ENCODE results near the gene AGMAT. TPM values are rescaled to one million over a fixed set of nuclear protein-coding genes. Genes with fewer than 3 reads are reported as not detected.

Gene AGMAT, protein sequence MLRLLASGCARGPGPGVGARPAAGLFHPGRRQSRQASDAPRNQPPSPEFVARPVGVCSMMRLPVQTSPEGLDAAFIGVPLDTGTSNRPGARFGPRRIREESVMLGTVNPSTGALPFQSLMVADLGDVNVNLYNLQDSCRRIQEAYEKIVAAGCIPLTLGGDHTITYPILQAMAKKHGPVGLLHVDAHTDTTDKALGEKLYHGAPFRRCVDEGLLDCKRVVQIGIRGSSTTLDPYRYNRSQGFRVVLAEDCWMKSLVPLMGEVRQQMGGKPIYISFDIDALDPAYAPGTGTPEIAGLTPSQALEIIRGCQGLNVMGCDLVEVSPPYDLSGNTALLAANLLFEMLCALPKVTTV
- polyA plus RNA-seq (2011; rRNA removed) (10.3 and 10.7 TPM in 2 replicates), polyA plus RNA-seq (2017; fragmentation: RNase III; extraction: RNeasy Plus Mini Kit Qiagen cat#74134 plus additional on column Dnase treatment) (11.9 to 13.1 TPM (median 12.9 TPM) in 3 replicates), polyA minus RNA-seq (2011; rRNA and poly(A)+ RNA removed) (11.0 and 11.9 TPM in 2 replicates)
- polyA plus RNA-seq (2012; cell fraction: cytosol; rRNA removed), result 7.4 and 10.1 TPM in 2 replicates
- 4.5 and 6.1 TPM in 2 replicates for polyA plus RNA-seq (2012; cell fraction: nucleus; rRNA removed)

GRCh38 chr1:15584489-15585363 is at the start of gene AGMAT:
Gene AGMAT, minus strand, starts transcription at chr1:15585051. Its CDS starts 84 bp downstream, at chr1:15584967.
- peak; percentile 90 to 96 for ATAC-seq
- peak within 1 kb of the TSS; percentile 81 to 97 for H3K27ac ChIP-seq
- peak within 1 kb of the TSS; percentile 51 for H3K4me2 ChIP-seq
- no peak for FAIRE-seq
- H3K9me3 ChIP-seq, result no peaks in the 10 kb centered on the region
- peak within 1 kb of the TSS; percentile 46 for H3K4me3 ChIP-seq
- H3K4me1 ChIP-seq, result 0 out of 3 replicates have a peak, but pooled peaks cover 5% of the 10 kb centered on the region
- WGBS (ENCODE audit: missing lambda C conversion rate), result 0% methylated on average over 2 of the region's 68 CpGs
- TF ChIP-seq MAX (IDR thresholded peaks at IDR 0.05) (peak; percentile 86), FOSB (CRISPR knock-in tag; IDR thresholded peaks at IDR 0.05) (no peak), MYC (IDR thresholded peaks at IDR 0.05; ENCODE audit: borderline replicate concordance, low read length) (peak; percentile 81; the same call in 1 of the 2 replicates), HOXB5 (CRISPR knock-in tag; IDR thresholded peaks at IDR 0.05) (0 out of 2 replicates have a peak, but pooled peaks have one; percentile 54), E2F6 (IDR thresholded peaks at IDR 0.05; ENCODE audit: borderline replicate concordance, low read depth) (0 out of 2 replicates have a peak, but pooled peaks have one; percentile 13), PHF8 (IDR thresholded peaks at IDR 0.05; ENCODE audit: borderline replicate concordance, low read depth) (peak; percentile 40; the same call in 1 of the 2 replicates)
- TF ChIP-seq, protein P1, sequence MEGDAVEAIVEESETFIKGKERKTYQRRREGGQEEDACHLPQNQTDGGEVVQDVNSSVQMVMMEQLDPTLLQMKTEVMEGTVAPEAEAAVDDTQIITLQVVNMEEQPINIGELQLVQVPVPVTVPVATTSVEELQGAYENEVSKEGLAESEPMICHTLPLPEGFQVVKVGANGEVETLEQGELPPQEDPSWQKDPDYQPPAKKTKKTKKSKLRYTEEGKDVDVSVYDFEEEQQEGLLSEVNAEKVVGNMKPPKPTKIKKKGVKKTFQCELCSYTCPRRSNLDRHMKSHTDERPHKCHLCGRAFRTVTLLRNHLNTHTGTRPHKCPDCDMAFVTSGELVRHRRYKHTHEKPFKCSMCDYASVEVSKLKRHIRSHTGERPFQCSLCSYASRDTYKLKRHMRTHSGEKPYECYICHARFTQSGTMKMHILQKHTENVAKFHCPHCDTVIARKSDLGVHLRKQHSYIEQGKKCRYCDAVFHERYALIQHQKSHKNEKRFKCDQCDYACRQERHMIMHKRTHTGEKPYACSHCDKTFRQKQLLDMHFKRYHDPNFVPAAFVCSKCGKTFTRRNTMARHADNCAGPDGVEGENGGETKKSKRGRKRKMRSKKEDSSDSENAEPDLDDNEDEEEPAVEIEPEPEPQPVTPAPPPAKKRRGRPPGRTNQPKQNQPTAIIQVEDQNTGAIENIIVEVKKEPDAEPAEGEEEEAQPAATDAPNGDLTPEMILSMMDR (IDR thresholded peaks at IDR 0.05), result no peak
- DNase-seq (ENCODE audit: low read depth in 1 of 2, low spot score in 1 of 2), result peak; percentile 68 to 76
- ChIA-PET CTCF (interaction anchor here (0.6 to 0.9 kb wide), 6 partner anchors 9 to 39 kb away, joined by 3 read pairs; no protein-coding TSS in a partner anchor), POLR2A (interaction anchor here (0.8 to 1.0 kb wide), 2 partner anchors 9 to 33 kb away, joined by 3 to 6 read pairs; partner anchors contain the start of gene DDI2)

DNA sequence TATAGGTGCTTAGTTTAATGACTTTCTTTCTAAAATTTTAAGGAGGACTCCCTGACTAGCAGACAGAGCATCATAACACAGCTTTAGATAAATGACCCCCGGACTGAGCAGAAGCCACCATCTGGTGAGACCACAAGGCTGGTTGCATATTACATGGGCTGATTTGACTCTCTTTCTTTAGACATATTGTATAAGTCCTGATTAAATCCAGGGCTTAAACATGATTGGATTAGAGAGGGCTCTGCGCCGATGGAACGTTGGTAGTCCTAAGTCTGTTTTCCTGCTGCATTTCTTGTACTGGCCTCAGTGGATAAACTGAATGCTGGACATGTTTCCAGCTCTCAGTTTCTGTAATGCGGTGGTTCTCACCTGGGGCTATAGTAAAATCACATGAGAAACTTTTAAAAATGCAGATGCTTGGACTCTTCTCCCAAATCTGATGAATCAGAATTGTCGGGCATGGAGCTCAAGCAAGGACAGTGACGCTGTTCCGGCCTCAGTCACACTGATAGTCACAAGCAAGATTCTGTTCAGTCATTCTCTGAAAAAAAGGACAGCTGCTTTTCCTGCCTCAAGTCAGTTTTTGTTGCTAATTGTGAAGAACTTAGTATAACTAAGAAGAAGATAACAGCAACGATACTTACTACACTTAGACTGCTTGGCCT is 49.0 kb upstream of the AGMAT start:
- 95% methylated on average over 9 of the region's 9 CpGs for WGBS (ENCODE audit: missing lambda C conversion rate)
- ATAC-seq (no peak), FAIRE-seq (no peak), DNase-seq (ENCODE audit: low read depth in 1 of 2, low spot score in 1 of 2) (no peak)
- Histone ChIP-seq H3K9me3 (no peaks in the 10 kb centered on the region), H3K4me3 (no peak overlapping the region), H3K4me2 (no peak overlapping the region), H3K27ac (no peak overlapping the region), H3K4me1 (no peaks in the 10 kb centered on the region)
- ChIA-PET CTCF (interaction anchor here (1.3 kb wide), 1 partner anchor 16 kb away, joined by 3 read pairs; no protein-coding TSS in a partner anchor), POLR2A (no interaction called here)
- TF ChIP-seq HOXA7 (CRISPR knock-in tag; IDR thresholded peaks at IDR 0.05), result no peak
- TF ChIP-seq TP53 (CRISPR knock-in tag; IDR thresholded peaks at IDR 0.05), result no peak
- no peak for TF ChIP-seq SREBF2 (IDR thresholded peaks at IDR 0.05)
- TF ChIP-seq NFE2L2 (conservative IDR thresholded peaks at IDR 0.05; ENCODE audit: low read length), result no peak
- no peak for TF ChIP-seq JUN (IDR thresholded peaks at IDR 0.05)
- no peak for TF ChIP-seq EP300 (IDR thresholded peaks at IDR 0.05)
- no peak for TF ChIP-seq ZSCAN20 (CRISPR knock-in tag; IDR thresholded peaks at IDR 0.05)
- TF ChIP-seq HOXB13 (CRISPR knock-in tag; IDR thresholded peaks at IDR 0.05; ENCODE audit: low read depth), result no peak
- no peak for TF ChIP-seq HOXB5 (CRISPR knock-in tag; IDR thresholded peaks at IDR 0.05)
- TF ChIP-seq PHF8 (IDR thresholded peaks at IDR 0.05; ENCODE audit: borderline replicate concordance, low read depth), result no peak
- no peak for TF ChIP-seq EHF (CRISPR knock-in tag; IDR thresholded peaks at IDR 0.05)
- no peak for TF ChIP-seq RARB (CRISPR knock-in tag; IDR thresholded peaks at IDR 0.05)
- TF ChIP-seq ZFP36 (IDR thresholded peaks at IDR 0.05; ENCODE audit: borderline replicate concordance, partially characterized antibody), result no peak
- TF ChIP-seq HEYL (CRISPR knock-in tag; IDR thresholded peaks at IDR 0.05), result no peak
- no peak for TF ChIP-seq KDM5A (IDR thresholded peaks at IDR 0.05)
- no peak for TF ChIP-seq RAD21 (conservative IDR thresholded peaks at IDR 0.05 in 1 of 2, IDR thresholded peaks at IDR 0.05 in 1 of 2)
- TF ChIP-seq, protein P1 (IDR thresholded peaks at IDR 0.05), result no peak
- no peak for TF ChIP-seq JUNB (IDR thresholded peaks at IDR 0.05)
- TF ChIP-seq KDM1A (IDR thresholded peaks at IDR 0.05; ENCODE audit: low read depth), result no peak
- TF ChIP-seq CHD2 (IDR thresholded peaks at IDR 0.05; ENCODE audit: low read length, partially characterized antibody), result no peak
